GM18870 (cell line): ENCODE measurements around the gene FOXO1.

ENCODE experiments used
- ATAC-seq: cut with Tn5 transposase; IDR thresholded peaks from one replicate; pipeline ENCODE4 v1.9.1; 2021; ENCODE audit warnings: moderate library complexity; ENCODE audit not compliant: unreplicated experiment

Gene FOXO1

DNA sequence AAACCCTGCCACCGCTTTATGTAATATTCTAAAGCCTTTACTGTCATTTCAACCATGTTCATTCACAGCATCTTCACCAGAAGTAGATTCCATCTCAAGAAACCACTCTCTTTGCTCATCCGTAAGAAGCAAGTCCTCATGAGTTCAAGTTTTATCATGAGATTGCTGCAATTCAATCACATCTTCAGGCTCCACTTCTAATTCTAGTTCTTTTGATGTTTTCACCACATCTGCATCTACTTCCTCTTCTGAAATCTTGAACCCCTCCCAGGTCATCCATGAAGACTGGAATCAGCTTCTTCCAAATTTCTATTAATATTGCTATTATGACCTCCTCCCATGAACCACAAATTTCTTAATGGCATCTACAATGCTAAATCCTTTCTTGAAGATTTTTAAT lies 83.9 kb downstream of the FOXO1 start:
- no peak for ATAC-seq

DNA sequence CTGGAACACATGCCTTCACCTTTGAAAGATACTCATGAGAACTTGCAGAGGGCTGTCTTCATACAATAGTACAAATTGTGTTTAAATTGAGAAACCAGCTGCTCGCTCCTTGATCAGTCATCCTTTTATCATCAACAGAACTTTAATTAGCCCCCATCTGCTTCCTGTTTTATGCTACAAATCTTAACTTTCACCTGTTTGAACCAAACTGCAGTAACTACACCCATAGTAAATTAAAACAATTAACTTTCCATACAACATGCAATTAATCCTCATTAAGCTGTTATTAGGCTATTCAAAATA lies 85.2 kb downstream of the FOXO1 start:
- no peak for ATAC-seq

- no peak for ATAC-seq
Observed at GRCh38 chr13:40580566-40581276, 85.7 kb downstream of the FOXO1 start.

- ATAC-seq = no peak
Observed at GRCh38 chr13:40579535-40579934, 86.9 kb downstream of the FOXO1 start.

DNA sequence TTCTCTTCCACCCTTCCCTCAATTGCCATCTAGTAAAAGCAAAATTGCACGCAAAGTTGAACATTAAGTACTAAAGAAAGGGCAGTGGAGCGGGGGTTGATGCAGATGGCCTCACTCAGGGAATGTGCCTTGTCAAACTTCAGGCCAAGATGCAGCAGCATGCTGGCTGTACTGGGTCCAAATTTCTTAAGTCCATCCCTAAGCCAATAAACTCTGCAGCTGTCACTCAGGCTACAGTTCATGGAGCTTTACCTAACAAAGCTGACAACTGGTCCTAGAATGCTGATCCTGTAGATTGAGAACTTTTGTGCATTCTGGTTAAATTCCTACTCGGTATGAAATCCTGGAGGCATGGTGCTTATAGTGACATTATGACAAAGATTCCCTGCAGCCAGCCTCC lies 88.4 kb downstream of the FOXO1 start:
- no peak for ATAC-seq

GRCh38 chr13:40576369-40576768 lies 90.1 kb downstream of the FOXO1 start:
- ATAC-seq = no peak

DNA sequence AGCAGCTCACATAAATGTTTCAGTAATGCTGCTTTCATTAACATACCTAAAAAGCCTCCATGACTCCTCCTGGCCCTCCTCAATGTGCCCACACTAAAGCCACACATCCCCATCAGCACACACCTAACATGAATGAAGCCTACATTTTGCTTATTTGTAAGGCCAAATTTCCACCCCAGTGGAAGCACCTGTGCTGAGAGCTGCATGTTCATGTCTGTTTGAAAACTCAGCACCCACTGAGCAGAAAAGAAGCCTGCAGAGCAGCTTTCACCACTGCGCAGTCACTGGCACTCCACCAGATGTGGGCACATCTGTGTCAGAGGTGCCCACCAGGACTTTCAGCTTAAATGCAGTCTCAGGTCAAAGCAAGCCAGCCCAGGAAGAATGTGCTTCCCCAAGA lies 93.5 kb downstream of the FOXO1 start:
- no peak for ATAC-seq

GRCh38 chr13:40571338-40571963 lies 95.0 kb downstream of the FOXO1 start:
- ATAC-seq = no peak

DNA sequence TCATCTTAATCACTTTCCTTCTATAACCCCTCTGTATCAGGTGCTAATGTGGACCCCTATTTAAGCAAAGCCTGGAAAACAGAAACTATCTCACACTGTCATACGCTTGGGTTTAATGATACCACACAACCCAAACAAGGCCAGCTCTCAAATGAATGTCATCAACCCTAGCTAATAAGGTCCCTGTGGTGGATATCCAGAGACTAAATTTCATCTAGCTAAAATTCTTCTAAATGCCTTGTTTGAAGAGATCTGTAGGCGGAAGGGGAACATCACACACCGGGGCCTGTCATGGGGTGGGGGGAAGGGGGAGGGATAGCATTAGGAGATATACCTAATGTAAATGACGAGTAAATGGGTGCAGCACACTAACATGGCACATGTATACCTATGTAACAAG lies 95.5 kb downstream of the FOXO1 start:
- no peak for ATAC-seq

- no peak for ATAC-seq
Observed at GRCh38 chr13:40569024-40569350, 97.5 kb downstream of the FOXO1 start.

DNA sequence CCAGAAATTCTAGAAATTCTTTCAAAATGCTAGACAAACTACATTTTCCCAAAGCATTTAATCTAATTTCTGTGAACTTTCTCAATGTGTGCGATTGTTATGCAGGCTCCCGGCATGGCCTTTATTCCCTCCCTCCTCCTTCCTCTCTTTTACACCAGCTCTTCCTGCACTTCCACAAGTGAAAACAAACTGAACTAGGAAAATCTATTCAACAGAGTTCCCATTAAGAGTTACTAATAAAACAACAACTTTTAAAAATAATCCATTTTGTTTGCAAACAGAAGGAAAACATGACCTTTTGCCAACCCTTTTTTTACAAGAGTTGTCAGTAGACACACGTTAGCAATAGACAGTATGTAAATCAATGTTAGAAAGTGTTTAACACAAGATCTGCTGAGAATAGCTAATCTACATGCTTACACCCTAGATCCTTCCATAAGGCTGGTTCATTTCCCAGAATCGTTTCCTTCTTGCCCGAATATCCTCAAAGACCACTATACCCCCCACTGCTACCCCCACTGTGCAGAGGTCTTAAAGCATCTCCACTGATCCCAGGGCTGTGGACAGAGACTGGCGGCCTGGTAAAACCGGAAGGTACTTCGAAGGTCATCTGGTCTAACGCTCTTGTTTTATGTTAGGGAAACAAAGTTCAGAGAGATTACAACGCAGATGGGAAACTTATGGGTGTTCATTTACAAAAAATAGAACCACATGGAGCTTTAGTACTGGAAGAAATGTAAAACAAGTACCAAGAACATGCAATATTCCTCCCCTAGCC lies 98.0 kb downstream of the FOXO1 start:
- no peak for ATAC-seq

DNA sequence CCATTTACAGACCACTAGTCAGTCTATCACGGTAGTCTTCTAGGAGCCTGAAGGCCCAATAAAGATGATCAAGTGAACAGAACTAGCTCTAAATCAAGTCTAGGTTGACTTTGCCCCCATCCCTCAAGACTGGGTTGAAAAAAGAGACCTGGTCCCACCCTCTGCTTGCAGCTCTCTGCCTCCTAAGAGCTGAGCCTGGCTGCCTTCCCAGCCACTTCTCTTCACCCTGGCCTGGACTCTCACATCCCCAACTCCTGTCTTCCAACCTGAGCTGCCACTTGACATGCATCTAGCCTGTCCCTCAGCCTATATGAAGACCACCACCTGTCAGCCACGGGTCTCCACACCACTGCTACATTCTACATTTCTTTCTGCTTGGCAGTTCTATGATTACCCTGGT lies 99.6 kb downstream of the FOXO1 start:
- ATAC-seq = no peak

DNA sequence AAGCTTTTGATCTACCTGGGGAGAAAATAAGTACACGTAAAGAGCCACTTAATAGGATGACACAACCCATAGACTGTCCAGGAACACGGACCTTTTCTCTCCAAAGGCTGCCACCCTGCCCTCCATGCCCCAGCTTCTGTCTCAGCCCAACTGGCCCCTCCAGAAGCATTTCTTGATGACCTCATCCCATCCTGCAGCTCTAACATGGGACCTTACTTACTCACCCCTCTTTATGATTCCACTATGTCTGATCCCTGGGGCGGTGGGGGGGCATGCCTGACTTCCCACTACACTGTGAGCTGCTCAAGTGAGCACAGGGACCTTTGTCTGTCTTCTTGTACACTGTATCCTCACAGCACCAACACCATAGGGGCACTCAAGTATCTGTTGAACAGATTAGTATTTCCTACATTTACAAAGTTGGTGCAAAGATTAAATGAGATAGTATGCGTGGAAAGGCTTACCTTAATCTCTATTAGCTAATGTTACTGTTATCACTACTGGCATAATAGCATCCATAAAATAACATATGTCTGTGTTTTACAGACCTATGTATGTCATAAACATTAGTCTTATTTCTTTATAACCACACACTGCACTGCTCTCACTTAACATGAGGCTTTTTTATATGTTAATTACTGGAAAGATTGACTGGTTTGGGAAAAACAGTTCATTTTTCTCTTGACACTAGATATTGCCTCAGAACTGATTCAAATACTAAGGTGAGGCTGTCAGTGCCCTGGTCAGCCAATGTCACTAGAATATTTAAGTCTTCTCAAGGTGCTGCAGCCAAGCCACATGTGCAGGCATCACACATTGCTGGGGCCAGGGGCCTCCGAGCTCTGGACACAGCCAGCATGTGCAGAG lies 100.9 kb downstream of the FOXO1 start:
- ATAC-seq = no peak

- ATAC-seq = no peak
Observed at GRCh38 chr13:40564342-40565001, 102.0 kb downstream of the FOXO1 start.

DNA sequence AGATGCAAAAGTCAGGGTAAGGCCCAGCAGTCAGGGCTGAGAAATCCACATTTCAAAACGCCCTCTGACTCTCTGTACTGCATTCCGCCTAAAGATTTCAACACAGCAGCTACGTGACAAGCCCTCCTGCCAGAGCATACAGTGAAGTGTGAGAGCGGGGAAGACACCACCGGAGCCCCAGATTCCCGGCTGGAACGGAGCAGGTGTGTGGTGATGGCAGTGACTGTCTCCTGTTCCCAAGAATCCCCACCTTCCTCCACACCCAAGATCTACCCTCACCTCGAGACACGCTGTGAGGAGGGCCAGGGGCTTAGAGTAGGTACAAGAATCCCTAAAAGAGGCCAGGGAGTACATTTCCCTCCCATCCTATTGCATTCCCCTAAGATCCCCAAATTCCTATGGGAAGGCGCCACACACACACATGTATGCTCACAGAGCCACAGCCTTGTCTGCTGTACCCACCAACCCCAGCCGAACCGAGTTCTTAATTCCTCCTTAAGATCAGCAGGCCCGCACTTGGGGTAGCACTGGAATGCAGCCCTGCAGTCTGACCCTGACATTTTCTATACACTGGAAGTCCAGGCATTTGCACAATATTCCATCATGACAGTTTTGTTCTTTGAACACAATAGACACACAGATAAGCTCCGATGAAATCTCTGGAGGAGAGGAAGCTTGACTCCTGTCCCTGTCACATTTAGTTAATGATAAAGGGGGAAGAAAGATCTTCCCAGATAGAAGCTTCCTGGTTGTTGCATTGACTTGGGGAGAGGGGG lies 102.9 kb downstream of the FOXO1 start:
- no peak for ATAC-seq

DNA sequence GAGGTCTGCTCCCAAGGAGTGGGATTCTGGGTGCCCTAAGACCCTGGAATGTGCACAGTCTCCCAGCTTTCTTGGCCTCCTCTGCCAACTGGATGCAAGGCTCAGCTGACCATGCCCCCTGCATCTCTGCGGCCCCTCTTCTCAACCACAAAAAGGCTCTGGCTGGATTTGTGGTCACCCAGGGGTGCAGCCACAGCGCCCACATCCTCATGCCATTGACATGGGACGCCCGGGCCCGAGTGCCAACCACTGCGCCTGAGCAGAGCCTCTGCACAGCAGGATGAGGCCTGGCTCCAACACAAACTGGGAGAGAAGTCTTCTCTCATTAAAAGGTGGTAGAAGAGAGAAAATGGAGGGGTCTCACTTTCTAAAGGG lies 103.5 kb downstream of the FOXO1 start:
- no peak for ATAC-seq

- ATAC-seq = no peak
Observed at GRCh38 chr13:40559915-40560314, 106.5 kb downstream of the FOXO1 start.

DNA sequence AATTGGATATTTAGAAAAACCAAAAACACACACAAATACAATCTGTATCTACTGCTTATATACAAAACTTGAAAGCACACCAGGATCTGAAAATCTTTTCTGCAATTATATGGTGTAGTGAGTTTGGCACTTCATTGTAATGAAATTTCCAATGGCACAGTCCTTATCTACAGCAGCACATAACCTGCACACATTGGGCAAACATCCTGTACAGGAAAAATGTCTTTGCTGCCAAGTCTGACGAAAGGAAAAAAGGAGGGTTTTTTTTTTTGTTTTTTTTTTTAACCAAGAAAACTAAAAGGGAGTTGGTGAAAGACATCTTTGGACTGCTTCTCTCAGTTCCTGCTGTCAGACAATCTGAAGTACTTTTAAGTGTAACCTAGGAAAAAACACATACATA lies 107.8 kb downstream of the FOXO1 start:
- ATAC-seq = no peak

- no peak for ATAC-seq
Observed at GRCh38 chr13:40556453-40556852, 110.0 kb downstream of the FOXO1 start.

DNA sequence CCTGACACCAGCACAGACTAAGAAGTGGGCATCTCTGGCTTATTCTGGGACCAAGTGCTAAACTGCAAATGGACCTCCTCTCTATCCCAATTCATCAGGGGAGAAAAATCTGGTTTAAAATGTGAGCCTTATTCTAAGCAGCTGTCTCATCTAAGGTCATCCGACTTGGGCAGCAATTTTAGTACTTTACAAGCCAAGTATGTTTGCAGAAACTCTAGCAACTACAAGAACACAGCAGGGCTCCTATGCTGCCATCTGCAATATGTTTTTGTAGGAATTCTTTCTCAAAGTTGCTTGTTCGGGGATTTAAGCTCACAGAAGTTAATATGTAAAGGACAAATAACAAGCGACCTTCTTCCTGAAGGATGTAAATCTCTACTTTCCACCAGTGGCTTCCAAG lies 113.1 kb downstream of the FOXO1 start:
- no peak for ATAC-seq
